Measurements from ENCODE around the gene KSR2.

Gene KSR2

GRCh38 chr12:117596968-117597367 lies 371.8 kb downstream of the KSR2 start:
- DNase-seq (ENCODE audit: extremely low spot score, insufficient read length, low read depth) (no peak), FAIRE-seq (no peak)

DNA sequence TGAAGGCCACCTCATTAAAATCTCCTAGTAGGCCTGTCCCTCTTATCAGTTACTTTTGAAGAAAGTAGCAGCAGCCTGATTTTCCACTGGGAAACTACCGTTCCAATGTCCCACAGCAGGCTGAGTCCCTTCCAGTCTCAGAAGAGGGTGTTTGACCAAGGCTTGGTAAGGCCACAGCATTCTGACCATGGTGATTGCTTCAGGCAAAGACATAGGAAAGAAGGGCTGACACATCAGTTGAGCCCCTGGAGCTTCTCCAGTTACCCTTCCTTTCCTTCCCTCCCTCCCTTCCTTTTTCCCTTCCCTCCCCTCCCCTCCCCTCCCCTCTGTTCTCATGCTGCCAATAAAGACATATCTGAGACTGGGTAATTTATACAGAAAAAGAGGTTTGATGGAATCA lies 373.0 kb downstream of the KSR2 start:
- no peak for FAIRE-seq
- no peak for DNase-seq (ENCODE audit: extremely low spot score, insufficient read length, low read depth)

- no peak for FAIRE-seq
- DNase-seq (ENCODE audit: extremely low spot score, insufficient read length, low read depth), result no peak
Observed at GRCh38 chr12:117594481-117594880, 374.3 kb downstream of the KSR2 start.

DNA sequence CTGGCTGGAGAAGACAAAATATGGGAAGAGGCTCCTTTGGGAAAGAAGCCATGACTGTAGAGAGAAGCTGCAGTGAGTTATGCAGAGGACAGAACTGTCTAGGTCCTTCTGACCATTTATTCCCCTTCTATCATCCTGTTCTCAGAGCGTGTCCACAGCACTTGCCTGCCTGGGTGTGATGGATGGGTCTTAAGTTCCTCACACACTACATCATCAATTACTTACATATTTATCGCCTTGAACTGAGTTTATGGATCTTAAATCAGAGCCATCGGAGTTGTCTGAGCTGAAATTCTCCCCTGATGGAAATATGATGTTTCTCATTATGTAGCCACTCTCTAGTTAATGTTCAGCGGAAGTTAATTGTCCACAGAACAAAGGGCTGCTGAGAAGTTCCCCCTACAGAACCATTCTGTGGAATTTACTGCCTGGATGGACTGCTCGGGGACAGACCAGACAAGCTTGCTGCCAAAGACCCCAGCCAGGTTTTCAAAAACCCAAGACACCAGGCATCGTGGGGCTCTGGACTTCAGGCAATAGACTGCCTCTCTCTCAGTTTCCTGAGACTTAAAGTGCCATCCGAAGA lies 374.9 kb downstream of the KSR2 start:
- no peak for FAIRE-seq
- no peak for DNase-seq (ENCODE audit: extremely low spot score, insufficient read length, low read depth)

DNA sequence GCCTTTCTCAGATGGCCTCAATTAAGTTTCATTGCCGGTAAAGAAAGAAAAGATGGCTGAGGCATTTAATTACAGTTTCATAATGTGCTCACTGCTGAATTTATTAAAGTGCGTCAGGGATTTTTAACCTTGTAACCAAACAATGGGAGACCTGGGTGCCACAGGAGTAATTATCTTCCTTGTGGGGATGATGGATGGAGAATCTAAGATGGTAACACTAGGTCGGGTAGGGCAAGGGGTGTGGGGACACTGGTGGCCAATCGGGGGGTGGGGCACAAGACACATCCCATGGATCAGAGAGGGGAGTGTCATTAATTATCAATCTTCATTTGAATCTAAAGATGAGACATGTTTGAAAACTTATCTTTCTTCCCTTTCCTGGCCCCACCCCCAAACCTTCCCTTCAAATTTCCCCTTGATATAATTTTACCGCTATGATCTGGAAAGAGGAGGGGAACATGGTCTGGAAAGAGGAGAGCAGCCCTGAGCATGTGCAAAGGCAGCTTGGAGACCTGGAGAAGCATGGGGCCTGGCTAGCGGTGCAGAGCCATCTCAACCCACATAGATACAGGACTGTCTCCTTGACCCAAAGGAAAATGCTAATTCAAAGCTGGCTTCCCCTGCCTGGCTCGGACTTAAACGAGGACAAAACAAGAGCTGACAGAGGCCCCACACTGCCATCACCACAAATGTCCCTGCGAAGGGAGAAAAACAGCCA lies 376.0 kb downstream of the KSR2 start:
- no peak for FAIRE-seq
- DNase-seq (ENCODE audit: extremely low spot score, insufficient read length, low read depth), result no peak

DNA sequence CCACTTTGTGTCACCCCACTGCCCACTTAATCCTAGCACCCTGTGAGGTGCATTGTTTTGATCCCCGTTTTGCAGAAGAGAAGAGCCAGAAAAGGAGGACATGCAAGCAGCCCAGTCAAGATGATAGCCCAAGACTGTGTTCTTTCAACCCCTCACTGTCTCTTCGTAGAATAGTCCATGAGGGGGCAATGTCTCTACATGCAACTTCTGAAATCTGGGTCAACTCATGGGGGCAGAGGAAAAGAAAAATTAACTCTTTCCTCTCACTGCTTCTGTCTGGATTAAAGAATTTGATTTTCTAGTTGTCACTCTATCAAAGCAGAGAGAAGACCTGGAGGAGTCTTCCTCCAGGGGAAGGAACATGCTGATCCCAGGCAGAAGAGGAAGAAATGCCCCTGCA lies 377.8 kb downstream of the KSR2 start:
- FAIRE-seq, result no peak
- no peak for DNase-seq (ENCODE audit: extremely low spot score, insufficient read length, low read depth)

GRCh38 chr12:117590386-117590785 lies 378.4 kb downstream of the KSR2 start:
- FAIRE-seq (no peak), DNase-seq (ENCODE audit: extremely low spot score, insufficient read length, low read depth) (no peak)

GRCh38 chr12:117589021-117589420 lies 379.8 kb downstream of the KSR2 start:
- no peak for DNase-seq (ENCODE audit: extremely low spot score, insufficient read length, low read depth)
- FAIRE-seq, result no peak

GRCh38 chr12:117587631-117588287 lies 381.0 kb downstream of the KSR2 start:
- peak; percentile 76 for FAIRE-seq
- peak; percentile 9 for DNase-seq (ENCODE audit: extremely low spot score, insufficient read length, low read depth)

GRCh38 chr12:117583677-117584225 lies 385.0 kb downstream of the KSR2 start:
- FAIRE-seq, result no peak

DNA sequence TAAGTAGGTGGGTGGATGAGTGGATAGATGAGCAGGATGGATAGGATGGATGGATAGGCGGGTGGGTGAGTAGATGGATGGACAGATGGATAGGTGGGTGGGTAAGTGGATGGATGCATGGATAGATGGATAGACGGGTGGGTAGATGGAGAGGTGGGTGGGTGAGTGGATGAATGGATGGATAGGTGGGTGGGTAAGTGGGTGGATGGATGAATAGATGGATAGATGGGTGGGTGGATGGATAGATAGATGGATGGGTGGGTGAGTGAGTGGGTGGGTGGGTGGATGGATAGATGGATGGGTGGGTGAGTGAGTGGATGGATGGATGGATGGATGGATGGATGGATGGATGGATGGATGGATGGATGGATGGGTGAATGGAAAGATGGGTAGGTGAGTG lies 385.7 kb downstream of the KSR2 start:
- no peak for FAIRE-seq
- DNase-seq (ENCODE audit: extremely low spot score, insufficient read length, low read depth), result no peak

More at GRCh38 chr12:117583677-117584225, 385.0 kb downstream of the KSR2 start:
- DNase-seq (ENCODE audit: extremely low spot score, insufficient read length, low read depth), result no peak

DNA sequence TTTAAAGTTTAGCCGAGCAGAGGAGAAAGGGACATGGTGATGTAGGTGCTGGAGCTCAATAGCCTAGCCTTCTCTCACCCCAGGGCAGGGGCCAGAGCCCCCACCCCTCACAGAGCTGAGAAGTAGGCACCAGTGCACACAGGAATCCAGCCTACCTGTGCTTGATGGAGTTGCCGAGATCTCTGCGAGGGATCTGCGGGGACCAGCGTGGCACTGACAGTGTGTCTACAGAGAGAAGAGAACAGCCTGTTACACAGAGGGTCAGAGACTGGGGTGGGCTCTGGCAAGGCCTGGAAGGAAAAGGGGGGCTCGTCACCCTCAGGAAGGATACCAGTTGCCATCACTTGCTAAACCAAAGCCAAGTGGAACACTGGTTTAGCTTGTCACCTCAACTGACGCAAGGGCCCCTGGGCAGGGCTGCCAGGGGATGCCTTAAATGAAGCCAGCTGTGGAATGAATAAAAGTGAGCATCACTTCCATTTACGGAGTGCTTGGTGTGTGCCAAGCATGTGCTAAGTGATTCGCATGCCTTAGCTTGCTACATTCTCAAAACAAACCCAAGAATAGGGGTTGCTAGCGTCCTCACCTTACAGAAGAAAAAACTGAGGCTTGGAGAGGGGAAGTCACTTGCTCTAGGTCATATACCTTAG lies 386.5 kb downstream of the KSR2 start:
- no peak for DNase-seq (ENCODE audit: extremely low spot score, insufficient read length, low read depth)
- FAIRE-seq, result no peak

DNA sequence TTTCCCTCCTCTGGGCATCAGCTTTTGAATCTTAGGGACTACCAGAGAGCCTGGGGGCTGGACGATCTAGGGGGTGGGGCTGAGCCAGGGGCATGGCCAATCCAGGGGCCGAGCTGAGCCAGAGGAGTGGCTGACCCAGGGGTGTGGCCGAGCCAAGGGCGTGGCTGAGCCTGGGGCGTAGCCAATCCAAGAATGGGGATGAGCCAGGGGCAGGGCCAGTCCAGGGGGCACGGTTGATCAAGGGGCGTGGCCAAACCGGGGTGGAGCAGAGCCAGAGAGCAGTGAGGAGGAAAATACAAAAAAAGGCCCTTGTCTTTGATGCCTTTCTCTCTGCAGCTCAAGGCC lies 388.1 kb downstream of the KSR2 start:
- DNase-seq (ENCODE audit: extremely low spot score, insufficient read length, low read depth) (no peak), FAIRE-seq (no peak)

DNA sequence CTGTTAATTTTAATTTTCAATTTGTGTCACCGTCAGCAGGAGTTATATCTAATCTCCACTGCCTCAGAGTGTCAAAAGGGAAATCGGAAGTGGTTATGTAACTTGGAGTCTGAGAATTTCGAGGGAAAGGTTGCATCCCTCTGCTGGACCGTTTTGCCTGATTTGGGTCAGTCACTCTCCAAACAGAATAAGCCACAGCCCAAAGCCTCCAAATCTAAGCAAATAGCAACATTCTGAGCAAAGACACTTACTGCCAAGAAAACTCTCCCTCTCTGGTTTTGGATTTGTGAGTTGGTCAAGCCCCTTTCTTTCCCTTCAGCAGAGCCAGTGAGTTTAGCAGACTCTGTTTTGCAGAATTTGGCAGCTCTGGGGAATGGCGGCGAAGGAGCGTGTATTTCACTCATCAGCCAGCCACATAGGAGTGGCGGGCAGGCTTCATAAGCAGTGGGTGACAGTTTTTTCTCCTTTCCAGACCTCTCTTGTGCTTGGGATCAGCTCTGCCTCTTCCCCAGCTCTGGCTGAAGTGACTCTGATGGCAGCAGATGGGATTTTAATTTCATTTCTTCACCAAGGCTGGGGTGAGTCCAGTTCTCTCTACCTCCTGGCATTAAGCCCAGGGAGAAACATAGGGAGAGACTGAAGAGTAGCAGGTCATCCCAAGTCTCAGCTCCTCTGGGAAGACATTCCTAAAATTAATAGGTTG lies 388.6 kb downstream of the KSR2 start:
- FAIRE-seq (no peak), DNase-seq (ENCODE audit: extremely low spot score, insufficient read length, low read depth) (no peak)

- FAIRE-seq (no peak), DNase-seq (ENCODE audit: extremely low spot score, insufficient read length, low read depth) (no peak)
Observed at GRCh38 chr12:117577122-117577657, 391.6 kb downstream of the KSR2 start.

- DNase-seq (ENCODE audit: extremely low spot score, insufficient read length, low read depth) (no peak), FAIRE-seq (no peak)
Observed at GRCh38 chr12:117576053-117576452, 392.7 kb downstream of the KSR2 start.

- DNase-seq (ENCODE audit: extremely low spot score, insufficient read length, low read depth) (no peak), FAIRE-seq (no peak)
Observed at GRCh38 chr12:117574655-117575054, 394.1 kb downstream of the KSR2 start.

- no peak for DNase-seq (ENCODE audit: extremely low spot score, insufficient read length, low read depth)
- no peak for FAIRE-seq
Observed at GRCh38 chr12:117572755-117573154, 396.0 kb downstream of the KSR2 start.

- FAIRE-seq (no peak), DNase-seq (ENCODE audit: extremely low spot score, insufficient read length, low read depth) (no peak)
Observed at GRCh38 chr12:117571321-117571720, 397.5 kb downstream of the KSR2 start.

GRCh38 chr12:117570608-117571007 lies 398.2 kb downstream of the KSR2 start:
- FAIRE-seq (no peak), DNase-seq (ENCODE audit: extremely low spot score, insufficient read length, low read depth) (no peak)

Data from GM18507 (cell line).